GM12878 (cell line): Measurements from ENCODE around the gene KIF23. TPM values are rescaled to one million over a fixed set of nuclear protein-coding genes. Genes with fewer than 3 reads are reported as not detected.

Experiments
- ATAC-seq: fragments of 200-7000 bp; cut with Tn5 transposase; 3 replicates; pipeline ENCODE4 v1.9.1; 2020; ENCODE audit warnings: mild to moderate bottlenecking, moderate library complexity
- BruUV-seq: library from RNA; stranded (reverse); fragments of 400-500 nt; replicated peaks from 2 replicates; lab custom pipeline; 2021; lab: Mats Ljungman, UMichigan
- CTCF ChIA-PET: fragments of 300-600 bp; sonication (Branson Sonifier 250); formaldehyde crosslinking; extraction: SDS; loops from one replicate; lab custom pipeline; 2021; ENCODE audit warnings: inconsistent platforms; lab: Yijun Ruan, JAX
- POLR2A ChIA-PET: fragments of 350-600 bp; formaldehyde crosslinking; extraction: SDS; loops from one replicate; lab custom pipeline; 2021; ENCODE audit warnings: inconsistent platforms; lab: Charles Lee
- RAD21 ChIA-PET: fragments of 300-600 bp; sonication (Branson Sonifier 250); formaldehyde crosslinking; loops from one replicate; lab custom pipeline; 2023; ENCODE audit warnings: antibody characterized with exemption; ENCODE audit not compliant: unreplicated experiment; lab: Charles Lee
- SMC1A ChIA-PET: fragments of 300-600 bp; sonication (Branson Sonifier 250); formaldehyde crosslinking; loops from one replicate; lab custom pipeline; 2023; ENCODE audit not compliant: unreplicated experiment, uncharacterized antibody; lab: Charles Lee
- DNase-seq: peaks from one replicate; pipeline ENCODE4 v3.0.0-alpha.2; 2011; ENCODE audit warnings: low read depth, low spot score
- FAIRE-seq: peaks from 3 replicates; lab custom pipeline; 2011; peaks lifted over from hg19 to GRCh38; lab: Jason Lieb, UNC
- H2AFZ ChIP-seq: 2 replicates; pipeline ENCODE4 v1.6.0; 2011; ENCODE audit warnings: low read depth, low read length, control low read depth; ENCODE audit not compliant: control insufficient read depth
- H3K27ac ChIP-seq: 2 replicates; pipeline ENCODE4 v1.5.1; 2011; ENCODE audit warnings: control low read depth; ENCODE audit not compliant: control insufficient read depth, insufficient read depth
- H3K27me3 ChIP-seq, 2 experiments: replicated peaks in 1 of 2; 2 replicates each; pipeline versions ENCODE4 v1.6.0 to v1.6.1; 2011; ENCODE audit warnings: low read length in 1 of 2; ENCODE audit not compliant: control insufficient read depth in 2 of 2, insufficient read depth in 2 of 2
- H3K36me3 ChIP-seq, 2 experiments: 2 replicates each; pipeline ENCODE4 v1.5.1; 2011; ENCODE audit warnings: low read length in 1 of 2; ENCODE audit not compliant: control insufficient read depth in 2 of 2, insufficient read depth in 2 of 2
- H3K4me1 ChIP-seq: 2 replicates; pipeline ENCODE4 v1.6.1; 2011; ENCODE audit warnings: mild to moderate bottlenecking, low read length, moderate library complexity, mixed read lengths; ENCODE audit not compliant: control insufficient read depth, insufficient read depth
- H3K4me2 ChIP-seq: 2 replicates; pipeline ENCODE4 v1.6.0; 2011; ENCODE audit warnings: control low read depth; ENCODE audit not compliant: control insufficient read depth, insufficient read depth
- H3K4me3 ChIP-seq: fragments of 200-600 bp; sonication (generic); 2 replicates; pipeline ENCODE4 v1.5.1; 2016
- H3K79me2 ChIP-seq: 2 replicates; pipeline ENCODE4 v1.6.0; 2011; ENCODE audit warnings: low read length; ENCODE audit not compliant: control insufficient read depth, insufficient read depth
- H3K9ac ChIP-seq: 2 replicates; pipeline ENCODE4 v1.8.0; 2011; ENCODE audit warnings: low read length, control low read depth, mixed read lengths; ENCODE audit not compliant: control insufficient read depth, insufficient read depth
- H3K9me3 ChIP-seq: replicated peaks from 3 replicates; pipeline ENCODE4 v1.5.1; 2011; ENCODE audit warnings: mild to moderate bottlenecking, low read length; ENCODE audit not compliant: control insufficient read depth, insufficient read depth
- H4K20me1 ChIP-seq: 2 replicates; pipeline ENCODE4 v1.6.0; 2011; ENCODE audit not compliant: control insufficient read depth, insufficient read depth
- BHLHE40 ChIP-seq, 2 experiments: fragments of 450-650 bp in 1 of 2; IDR thresholded peaks; 2 replicates each; pipeline ENCODE4 v1.6.1; 2011 to 2017; ENCODE audit warnings: low read depth in 2 of 2, borderline replicate concordance in 1 of 2, improper control_type of control experiment in 1 of 2, low read length in 1 of 2, mild to moderate bottlenecking in 1 of 2
- CBX3 ChIP-seq: fragments of 200-600 bp; sonication (generic); IDR thresholded peaks from 2 replicates; pipeline ENCODE4 v1.6.1; 2016; ENCODE audit warnings: low read depth, borderline replicate concordance
- CEBPB ChIP-seq, 2 experiments: fragments of 150-350 bp in 1 of 2; IDR thresholded peaks; 2 replicates each; pipeline ENCODE4 v1.6.1; 2012 to 2014; ENCODE audit warnings: low read depth in 2 of 2, low read length in 2 of 2, borderline replicate concordance in 1 of 2, inconsistent platforms in 1 of 2
- EED ChIP-seq: sonication (generic); IDR thresholded peaks from 2 replicates; pipeline ENCODE4 v1.6.1; 2016; ENCODE audit warnings: antibody characterized with exemption, low read depth
- FOS ChIP-seq: IDR thresholded peaks from 3 replicates; pipeline ENCODE4 v1.6.1; 2011; ENCODE audit warnings: borderline replicate concordance; ENCODE audit not compliant: insufficient read length; ENCODE audit errors: extremely low read depth
- MEF2A ChIP-seq: IDR thresholded peaks from 2 replicates; pipeline ENCODE4 v1.6.1; 2011; ENCODE audit warnings: low read depth, mild to moderate bottlenecking, low read length, moderate library complexity; ENCODE audit not compliant: insufficient read depth
- MTA2 ChIP-seq: fragments of 450-650 bp; IDR thresholded peaks from 2 replicates; pipeline ENCODE4 v1.6.1; 2016; ENCODE audit warnings: low read depth, mild to moderate bottlenecking, moderate library complexity
- MXI1 ChIP-seq: fragments of 150-350 bp; IDR thresholded peaks from 2 replicates; pipeline ENCODE4 v1.6.1; 2011; ENCODE audit warnings: low read depth, mild to moderate bottlenecking, inconsistent platforms, low read length, improper control_type of control experiment
- NFYA ChIP-seq: IDR thresholded peaks from 2 replicates; pipeline ENCODE4 v1.6.1; 2011; ENCODE audit warnings: low read depth, mild to moderate bottlenecking, low read length, improper control_type of control experiment, borderline replicate concordance
- SUPT20H ChIP-seq: IDR thresholded peaks from 2 replicates; pipeline ENCODE4 v1.6.1; 2011; ENCODE audit warnings: low read depth, mild to moderate bottlenecking, low read length, moderate library complexity, borderline replicate concordance; ENCODE audit not compliant: control insufficient read depth
- TARDBP ChIP-seq: IDR thresholded peaks from 2 replicates; pipeline ENCODE4 v1.6.1; 2016; ENCODE audit warnings: borderline replicate concordance
- WRNIP1 ChIP-seq: IDR thresholded peaks from 2 replicates; pipeline ENCODE4 v1.6.1; 2011; ENCODE audit warnings: low read depth, low read length, improper control_type of control experiment, borderline replicate concordance
- YY1 ChIP-seq: IDR thresholded peaks from 2 replicates; pipeline ENCODE4 v1.6.1; 2011; ENCODE audit warnings: low read depth, mild to moderate bottlenecking, low read length
- WGBS: methylation state at CpG from one replicate; pipeline ENCODE4 v1.1.6; 2016; ENCODE audit warnings: low lambda C conversion rate; ENCODE audit not compliant: insufficient replicate concordance, insufficient coverage; ENCODE audit errors: missing lambda C conversion rate; 5-methylcytosine and 5-hydroxymethylcytosine counted together
- in situ Hi-C: fragments of 300-500 bp; cut with MboI; formaldehyde crosslinking; loops from 9 replicates; pipeline ENCODE4 v1.14.3; 2018; ENCODE audit warnings: mixed read lengths
- intact Hi-C: fragments of 100-400 bp; cut with micrococcal nuclease; formaldehyde crosslinking; loops from one replicate; pipeline ENCODE4 v1.14.2; 2022; ENCODE audit not compliant: unreplicated experiment
- polyA plus RNA-seq, 11 experiments: library from polyadenylated mRNA; depleted of rRNA in 4 of 11; unstranded in 6 of 11; stranded (reverse) in 5 of 11; fragments of >200 nt; fragmentation: Nextera tagmentation in 4 of 11; fragmentation: Illumina TruSeq in 1 of 11; extraction: Ambion mirVana in 4 of 11; extraction: Trizol in 1 of 11; gene quantifications; 1 replicate in 1 of 11; 2 replicates in 10 of 11; pipeline versions ENCODE4 v1.2.1 to v1.2.3, GENCODE V29; 2011 to 2016; ENCODE audit warnings: inconsistent platforms in 2 of 11, missing spikeins in 2 of 11, low read depth in 1 of 11
- total RNA-seq, 4 experiments: library from RNA; depleted of rRNA in 3 of 4; stranded (reverse); fragments of >200 nt in 3 of 4; fragmentation: Illumina TruSeq in 1 of 4; extraction: Trizol in 1 of 4; gene quantifications; 2 replicates each; pipeline versions ENCODE4 v1.2.1 to v1.2.3, GENCODE V29; 2013 to 2021
- TF ChIP-seq, protein P1 (sequence below): IDR thresholded peaks from 2 replicates; pipeline ENCODE4 v1.6.1; 2011; ENCODE audit warnings: borderline replicate concordance, low read depth, mild to moderate bottlenecking, moderate library complexity, mixed read lengths, low read length; ENCODE audit not compliant: insufficient read depth; ENCODE audit errors: extremely low read length
- TF ChIP-seq, protein P2 (sequence below): IDR thresholded peaks from 2 replicates; pipeline ENCODE4 v1.6.1; 2012; ENCODE audit warnings: low read length, inconsistent platforms
- TF ChIP-seq, protein P3 (sequence below): IDR thresholded peaks from 2 replicates; pipeline ENCODE4 v1.6.1; 2012; ENCODE audit warnings: low read depth, low read length, improper control_type of control experiment

Gene KIF23
- total and polyA plus RNA-seq, 10 of the 15 experiments (the other 5 are each of a cell fraction or from before 2014, with no cell fraction given), result 28.0 to 62.5 (median 46.6) TPM

DNA sequence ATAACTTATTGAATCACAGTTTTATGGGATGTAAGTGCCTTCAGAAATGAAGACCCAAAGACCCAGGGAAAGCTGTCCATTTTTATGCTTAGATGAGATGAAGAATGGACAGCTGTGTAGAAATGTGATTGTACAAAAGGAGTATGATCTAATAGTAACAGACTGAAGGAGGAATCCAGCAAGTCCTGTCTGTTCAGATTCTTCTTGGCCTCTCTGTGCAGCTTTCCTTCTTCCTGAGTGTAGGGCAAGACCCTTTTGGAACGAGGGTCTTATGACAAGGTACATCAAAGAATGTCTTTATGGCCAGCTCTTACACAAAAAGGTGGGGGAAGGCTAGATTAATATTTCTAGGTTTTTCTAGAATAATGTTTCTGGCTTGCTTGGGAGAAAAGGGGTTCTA, 1.4 kb upstream of the KIF23 start:
- H3K79me2 ChIP-seq, result peaks cover 32% of the 10 kb centered on the region
- H3K4me2 ChIP-seq, result no peak overlapping the region
- FAIRE-seq (no peak), ATAC-seq (no peak), DNase-seq (no peak)
- BruUV-seq, result no TSS peak
- H3K4me1 ChIP-seq, result peaks cover 15% of the 10 kb centered on the region
- ChIA-PET RAD21 (no interaction called here), CTCF (interaction anchor here (0.6 to 1.5 kb wide), 4 partner anchors 10 to 50 kb away, joined by 3 to 9 read pairs (median 4); no protein-coding TSS in a partner anchor), SMC1A (interaction anchor here (1.1 to 1.6 kb wide), 2 partner anchors 9 to 39 kb away, joined by 3 to 4 read pairs; no protein-coding TSS in a partner anchor), POLR2A (no interaction called here)
- H3K27ac ChIP-seq, result no peak overlapping the region
- H2AFZ ChIP-seq, result no peak overlapping the region
- intact Hi-C loops (no loop called here), in situ Hi-C loops (no loop called here)
- 14% methylated on average over 1 of the region's 1 CpG for WGBS
- no peaks in the 10 kb centered on the region for H3K36me3 ChIP-seq
- 0 out of 4 replicates have a peak, but pooled peaks cover 0 to under 1% of the 10 kb centered on the region in 2 experiments for H3K27me3 ChIP-seq
- H3K9me3 ChIP-seq, result no peaks in the 10 kb centered on the region
- no peak overlapping the region for H3K4me3 ChIP-seq
- no peak overlapping the region for H3K9ac ChIP-seq
- no peak for TF ChIP-seq CBX3
- TF ChIP-seq BHLHE40 (IDR thresholded peaks at IDR 0.05; ENCODE audit: borderline replicate concordance in 1 of 2, low read depth in 2 of 2, low read length in 1 of 2), result no peak
- no peak for TF ChIP-seq NFYA
- no peak for TF ChIP-seq MEF2A
- no peak for TF ChIP-seq TARDBP
- TF ChIP-seq EED, result no peak
- TF ChIP-seq, protein P1, sequence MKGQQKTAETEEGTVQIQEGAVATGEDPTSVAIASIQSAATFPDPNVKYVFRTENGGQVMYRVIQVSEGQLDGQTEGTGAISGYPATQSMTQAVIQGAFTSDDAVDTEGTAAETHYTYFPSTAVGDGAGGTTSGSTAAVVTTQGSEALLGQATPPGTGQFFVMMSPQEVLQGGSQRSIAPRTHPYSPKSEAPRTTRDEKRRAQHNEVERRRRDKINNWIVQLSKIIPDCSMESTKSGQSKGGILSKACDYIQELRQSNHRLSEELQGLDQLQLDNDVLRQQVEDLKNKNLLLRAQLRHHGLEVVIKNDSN, result no peak
- TF ChIP-seq FOS, result no peak
- TF ChIP-seq YY1, result no peak
- no peak for TF ChIP-seq MTA2
- TF ChIP-seq, protein P2, sequence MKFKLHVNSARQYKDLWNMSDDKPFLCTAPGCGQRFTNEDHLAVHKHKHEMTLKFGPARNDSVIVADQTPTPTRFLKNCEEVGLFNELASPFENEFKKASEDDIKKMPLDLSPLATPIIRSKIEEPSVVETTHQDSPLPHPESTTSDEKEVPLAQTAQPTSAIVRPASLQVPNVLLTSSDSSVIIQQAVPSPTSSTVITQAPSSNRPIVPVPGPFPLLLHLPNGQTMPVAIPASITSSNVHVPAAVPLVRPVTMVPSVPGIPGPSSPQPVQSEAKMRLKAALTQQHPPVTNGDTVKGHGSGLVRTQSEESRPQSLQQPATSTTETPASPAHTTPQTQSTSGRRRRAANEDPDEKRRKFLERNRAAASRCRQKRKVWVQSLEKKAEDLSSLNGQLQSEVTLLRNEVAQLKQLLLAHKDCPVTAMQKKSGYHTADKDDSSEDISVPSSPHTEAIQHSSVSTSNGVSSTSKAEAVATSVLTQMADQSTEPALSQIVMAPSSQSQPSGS, result no peak
- no peak for TF ChIP-seq SUPT20H
- TF ChIP-seq WRNIP1, result no peak
- TF ChIP-seq, protein P3, sequence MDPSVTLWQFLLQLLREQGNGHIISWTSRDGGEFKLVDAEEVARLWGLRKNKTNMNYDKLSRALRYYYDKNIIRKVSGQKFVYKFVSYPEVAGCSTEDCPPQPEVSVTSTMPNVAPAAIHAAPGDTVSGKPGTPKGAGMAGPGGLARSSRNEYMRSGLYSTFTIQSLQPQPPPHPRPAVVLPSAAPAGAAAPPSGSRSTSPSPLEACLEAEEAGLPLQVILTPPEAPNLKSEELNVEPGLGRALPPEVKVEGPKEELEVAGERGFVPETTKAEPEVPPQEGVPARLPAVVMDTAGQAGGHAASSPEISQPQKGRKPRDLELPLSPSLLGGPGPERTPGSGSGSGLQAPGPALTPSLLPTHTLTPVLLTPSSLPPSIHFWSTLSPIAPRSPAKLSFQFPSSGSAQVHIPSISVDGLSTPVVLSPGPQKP, result no peak
- no peak for TF ChIP-seq CEBPB (IDR thresholded peaks at IDR 0.05; ENCODE audit: borderline replicate concordance in 1 of 2, low read depth in 2 of 2, low read length in 2 of 2)
- TF ChIP-seq MXI1, result no peak
- H4K20me1 ChIP-seq, result no peaks in the 10 kb centered on the region
